ENCODE measurements around the gene GHRHR. TPM values are rescaled to one million over a fixed set of nuclear protein-coding genes. Genes with fewer than 3 reads are reported as not detected.

The GHRHR gene
- total and polyA plus RNA-seq, 4 donors = 0.38 to 0.77 (median 0.77) TPM; not detected in 1

GRCh38 chr7:30937416-30937815, 26.3 kb upstream of the GHRHR start:
- Histone ChIP-seq H3K27me3 (ENCODE audit: control insufficient read depth in 3 of 3, insufficient read depth in 3 of 3, low read length in 2 of 3) (peaks cover 0 to 8% (median 3%) of the 10 kb centered on the region in 3 donors), H3K4me3 (no peak overlapping the region), H3K36me3 (ENCODE audit: control insufficient read depth in 4 of 4, insufficient read depth in 4 of 4, low read length in 4 of 4) (no peaks in the 10 kb centered on the region), H3K4me1 (ENCODE audit: control insufficient read depth in 5 of 5, insufficient read depth in 5 of 5, low read length in 5 of 5) (peaks cover 0 to 9% (median 3%) of the 10 kb centered on the region in 5 donors), H3K9ac (ENCODE audit: insufficient read depth in 1 of 2, low read length in 2 of 2) (no peak overlapping the region), H3K9me3 (ENCODE audit: control insufficient read depth in 4 of 4, insufficient read depth in 3 of 4, low read length in 3 of 4) (no peaks in the 10 kb centered on the region), H3K27ac (ENCODE audit: low read depth in 1 of 2, low read length in 1 of 2) (no peak overlapping the region)
- WGBS, 2 donors = 43 to 55% methylated on average over 3 of the region's 3 CpGs
- ATAC-seq (ENCODE audit: insufficient read depth, low FRiP score) = no peak
- DNase-seq = no peak
- no peak for TF ChIP-seq CTCF (IDR thresholded peaks at IDR 0.05; ENCODE audit: control extremely low read depth, extremely low read depth)

GRCh38 chr7:30938435-30939316, 25.1 kb upstream of the GHRHR start:
- Histone ChIP-seq H3K27ac (ENCODE audit: low read depth in 1 of 2, low read length in 1 of 2) (no peak overlapping the region), H3K36me3 (ENCODE audit: control insufficient read depth in 4 of 4, insufficient read depth in 4 of 4, low read length in 4 of 4) (no peaks in the 10 kb centered on the region), H3K9ac (ENCODE audit: insufficient read depth in 1 of 2, low read length in 2 of 2) (no peak overlapping the region), H3K9me3 (ENCODE audit: control insufficient read depth in 4 of 4, insufficient read depth in 3 of 4, low read length in 3 of 4) (no peaks in the 10 kb centered on the region), H3K27me3 (ENCODE audit: control insufficient read depth in 3 of 3, insufficient read depth in 3 of 3, low read length in 2 of 3) (peaks cover 0 to 8% (median 3%) of the 10 kb centered on the region in 3 donors), H3K4me1 (ENCODE audit: control insufficient read depth in 5 of 5, insufficient read depth in 5 of 5, low read length in 5 of 5) (peaks cover 0 to 5% (median 3%) of the 10 kb centered on the region in 5 donors), H3K4me3 (no peak overlapping the region)
- WGBS, 2 donors = 15 to 23% methylated on average over 25 of the region's 25 CpGs
- peak; percentile 68 for ATAC-seq (ENCODE audit: insufficient read depth, low FRiP score)
- TF ChIP-seq CTCF (IDR thresholded peaks at IDR 0.05; ENCODE audit: control extremely low read depth, extremely low read depth) = peak; percentile 83
- DNase-seq = peak; percentile 64 to 77 (median 74)

- peaks cover 0 to 5% (median 0%) of the 10 kb centered on the region in 5 donors for H3K4me1 ChIP-seq (ENCODE audit: control insufficient read depth in 5 of 5, insufficient read depth in 5 of 5, low read length in 5 of 5)
- H3K9ac ChIP-seq (ENCODE audit: insufficient read depth in 1 of 2, low read length in 2 of 2) = no peak overlapping the region
- no peaks in the 10 kb centered on the region for H3K36me3 ChIP-seq (ENCODE audit: control insufficient read depth in 4 of 4, insufficient read depth in 4 of 4, low read length in 4 of 4)
- peaks cover 0 to 8% (median 3%) of the 10 kb centered on the region in 3 donors for H3K27me3 ChIP-seq (ENCODE audit: control insufficient read depth in 3 of 3, insufficient read depth in 3 of 3, low read length in 2 of 3)
- no peaks in the 10 kb centered on the region for H3K9me3 ChIP-seq (ENCODE audit: control insufficient read depth in 4 of 4, insufficient read depth in 3 of 4, low read length in 3 of 4)
- no peak overlapping the region for H3K4me3 ChIP-seq
- TF ChIP-seq CTCF (IDR thresholded peaks at IDR 0.05; ENCODE audit: control extremely low read depth, extremely low read depth) = no peak
- no peak for ATAC-seq (ENCODE audit: insufficient read depth, low FRiP score)
- WGBS, 2 donors = 52 to 68% methylated on average over 8 of the region's 8 CpGs
- no peak overlapping the region for H3K27ac ChIP-seq (ENCODE audit: low read depth in 1 of 2, low read length in 1 of 2)
- no peak for DNase-seq
Measured at GRCh38 chr7:30941582-30942323, 22.0 kb upstream of the GHRHR start.

Data from lung (tissue), 12 donors.